PC-3 (cell line): Measurements from ENCODE around the gene ACO1.

ENCODE experiments used
- EZH2 ChIP-seq: fragments of 300-600 bp; sonication (generic); IDR thresholded peaks from one replicate; pipeline ENCODE4 v1.6.1; 2017; ENCODE audit warnings: antibody characterized with exemption, mild to moderate bottlenecking, low read length; ENCODE audit not compliant: unreplicated experiment
- TF ChIP-seq, protein P1 (sequence below): fragments of 300-600 bp; sonication (generic); conservative IDR thresholded peaks from 2 replicates; pipeline ENCODE4 v1.5.1; 2017; ENCODE audit warnings: antibody characterized with exemption, low read depth, mild to moderate bottlenecking, low read length

DNA sequence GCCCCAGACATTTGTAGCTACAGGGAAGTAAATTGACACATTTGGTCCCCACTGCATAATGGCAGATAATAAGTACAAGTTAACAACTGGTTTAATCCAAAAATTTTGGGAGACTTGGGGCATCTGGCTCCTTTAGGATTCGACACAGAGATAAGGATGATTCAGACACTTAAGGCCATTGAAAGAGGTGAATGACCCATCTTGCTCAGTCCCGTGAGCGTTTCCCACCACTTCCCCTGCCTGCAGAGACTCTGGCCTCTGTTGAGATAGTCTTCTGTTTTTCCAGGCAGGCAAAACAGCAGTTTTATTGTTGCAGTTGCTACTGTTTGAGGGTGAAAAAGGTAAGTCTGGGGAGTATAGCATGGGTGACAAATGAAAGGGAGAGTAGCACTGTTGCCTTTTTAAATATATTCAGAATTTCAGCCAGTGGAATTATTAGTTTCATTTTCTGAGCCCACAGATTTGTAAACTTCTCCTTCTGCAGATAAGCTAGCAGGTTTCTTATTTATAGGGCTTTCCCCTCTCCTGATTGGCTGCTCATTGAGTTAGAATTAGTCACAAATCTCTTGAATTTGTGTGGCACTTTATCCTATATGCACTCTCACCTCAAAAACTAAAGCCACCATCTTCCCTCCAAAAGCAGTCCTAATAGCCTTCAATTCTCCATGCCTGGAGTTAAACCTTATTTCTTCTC lies 19.3 kb downstream of the ACO1 start:
- TF ChIP-seq, protein P1, sequence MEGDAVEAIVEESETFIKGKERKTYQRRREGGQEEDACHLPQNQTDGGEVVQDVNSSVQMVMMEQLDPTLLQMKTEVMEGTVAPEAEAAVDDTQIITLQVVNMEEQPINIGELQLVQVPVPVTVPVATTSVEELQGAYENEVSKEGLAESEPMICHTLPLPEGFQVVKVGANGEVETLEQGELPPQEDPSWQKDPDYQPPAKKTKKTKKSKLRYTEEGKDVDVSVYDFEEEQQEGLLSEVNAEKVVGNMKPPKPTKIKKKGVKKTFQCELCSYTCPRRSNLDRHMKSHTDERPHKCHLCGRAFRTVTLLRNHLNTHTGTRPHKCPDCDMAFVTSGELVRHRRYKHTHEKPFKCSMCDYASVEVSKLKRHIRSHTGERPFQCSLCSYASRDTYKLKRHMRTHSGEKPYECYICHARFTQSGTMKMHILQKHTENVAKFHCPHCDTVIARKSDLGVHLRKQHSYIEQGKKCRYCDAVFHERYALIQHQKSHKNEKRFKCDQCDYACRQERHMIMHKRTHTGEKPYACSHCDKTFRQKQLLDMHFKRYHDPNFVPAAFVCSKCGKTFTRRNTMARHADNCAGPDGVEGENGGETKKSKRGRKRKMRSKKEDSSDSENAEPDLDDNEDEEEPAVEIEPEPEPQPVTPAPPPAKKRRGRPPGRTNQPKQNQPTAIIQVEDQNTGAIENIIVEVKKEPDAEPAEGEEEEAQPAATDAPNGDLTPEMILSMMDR: no peak
- TF ChIP-seq EZH2: no peak
